Posterior vena cava (tissue), 2 donors: ENCODE results near the gene CTTN. TPM values are rescaled to one million over a fixed set of nuclear protein-coding genes. Genes with fewer than 3 reads are reported as not detected.

ENCODE experiments used
- DNase-seq: peaks from one replicate; pipeline ENCODE4 v3.0.0-alpha.2; 2020; ENCODE audit warnings: low spot score
- intact Hi-C, 2 donors: fragments of 100-400 bp; cut with DNase I; formaldehyde crosslinking; loops; one replicate each; pipeline versions ENCODE4 v1.14.1 to v1.14.2; 2022 to 2023
- total RNA-seq, 2 donors: library from RNA; stranded (reverse); fragmentation: NEBNext Ultra II Directional; extraction: Animal tissue kit (Norgen Biotek cat#: 25700); gene quantifications; one replicate each; pipeline ENCODE4 v1.2.1, GENCODE V29; 2021
- donor health status: DM: yes; HTN: yes; CAD: no.
- donor health status: DM: yes; HTN: yes; CAD: no.

CTTN gene
- total RNA-seq, 2 donors from 2014 or later: 192 to 195 TPM

DNA sequence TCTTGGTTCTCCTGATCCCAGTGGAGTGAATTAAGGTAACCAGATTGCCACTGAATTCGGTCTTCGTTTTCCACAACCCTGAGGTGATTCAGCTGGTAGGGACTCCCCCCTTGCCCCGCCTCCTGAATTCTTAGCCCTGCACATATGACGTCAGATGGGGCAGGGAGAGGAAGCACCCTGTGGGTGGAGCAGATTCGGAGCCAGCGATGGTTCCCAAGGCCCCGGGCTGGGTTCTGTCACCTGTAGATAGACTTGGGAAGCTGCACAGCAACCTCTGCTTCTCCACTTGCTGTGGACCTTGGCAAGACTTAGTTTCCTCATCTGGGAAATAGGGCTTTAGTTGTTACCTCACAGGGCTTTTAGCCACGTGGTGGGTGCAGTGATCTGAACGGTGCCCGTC, 67.8 kb downstream of the CTTN start:
- intact Hi-C loops: loop anchor here in 1 of 2 donors (5.0 kb wide), 1 partner anchor 291 kb away; no protein-coding TSS in a partner anchor
- peak; percentile 53 for DNase-seq

DNA sequence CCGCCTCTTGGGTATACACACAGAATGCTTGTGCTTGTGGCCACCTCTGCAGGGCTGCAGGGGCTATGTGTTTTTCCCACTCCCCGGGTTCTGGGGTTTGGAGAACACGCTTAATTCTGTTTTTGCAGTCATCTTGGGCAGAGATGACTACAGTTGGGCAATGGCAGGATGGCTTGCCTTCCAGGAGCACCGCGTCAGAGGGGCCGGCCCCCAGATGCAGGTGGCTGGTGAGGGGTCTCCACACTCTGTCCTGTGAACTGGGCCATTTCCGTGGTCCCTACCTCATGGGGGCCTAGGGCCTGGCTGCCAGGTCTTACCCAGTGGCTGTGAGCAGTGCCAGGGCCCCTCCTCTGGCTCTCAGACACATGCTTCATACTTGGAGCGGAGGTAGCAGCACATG, 68.3 kb downstream of the CTTN start:
- peak; percentile 53 for DNase-seq
- intact Hi-C loops: loop anchor here in 1 of 2 donors (5.0 kb wide), 1 partner anchor 291 kb away; no protein-coding TSS in a partner anchor

DNA sequence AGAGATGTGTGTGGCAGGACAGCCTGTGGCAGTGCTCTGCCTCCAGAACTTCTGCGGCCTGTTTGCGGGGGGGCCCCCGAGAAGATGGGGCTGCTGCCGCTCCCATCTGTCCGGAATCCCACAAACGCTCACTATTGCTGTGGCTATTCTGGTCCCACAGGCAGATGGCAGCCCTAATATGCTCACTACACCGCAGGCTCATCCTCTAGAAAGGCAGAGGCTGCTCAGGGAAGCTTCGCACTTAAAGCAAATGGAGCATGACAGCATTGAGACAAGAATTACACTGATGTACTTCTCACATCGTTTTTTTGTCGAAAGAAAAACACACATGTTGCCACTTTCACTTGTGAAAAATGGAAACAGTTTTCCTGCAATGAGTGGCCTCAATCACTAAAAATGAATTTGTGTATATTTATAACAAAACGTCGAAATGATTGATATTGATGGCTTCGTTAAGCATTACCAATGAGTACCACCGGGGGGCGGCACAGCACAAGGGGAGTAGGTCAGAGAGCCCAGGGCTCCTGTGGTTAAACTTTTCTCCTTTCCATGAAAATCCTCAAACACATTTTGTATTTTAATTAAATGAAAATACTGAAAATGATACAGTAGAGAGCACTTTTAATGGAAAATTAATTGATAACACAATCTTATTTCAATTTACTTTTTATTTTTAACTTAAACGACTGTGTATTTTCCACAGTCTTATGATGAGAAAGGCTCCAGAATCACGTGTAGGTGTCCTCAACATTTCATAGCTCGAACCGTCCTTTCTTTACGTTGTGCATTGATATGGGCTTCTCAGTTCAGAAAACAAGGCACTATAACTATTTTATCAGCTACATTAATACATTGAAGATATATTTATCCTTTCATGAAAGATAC, 69.1 kb downstream of the CTTN start:
- DNase-seq: peak; percentile 82
- intact Hi-C loops: loop anchor here in 1 of 2 donors (5.0 kb wide), 1 partner anchor 290 kb away; no protein-coding TSS in a partner anchor

GRCh38 chr11:70468256-70469195, 70.2 kb downstream of the CTTN start:
- no peak for DNase-seq

DNA sequence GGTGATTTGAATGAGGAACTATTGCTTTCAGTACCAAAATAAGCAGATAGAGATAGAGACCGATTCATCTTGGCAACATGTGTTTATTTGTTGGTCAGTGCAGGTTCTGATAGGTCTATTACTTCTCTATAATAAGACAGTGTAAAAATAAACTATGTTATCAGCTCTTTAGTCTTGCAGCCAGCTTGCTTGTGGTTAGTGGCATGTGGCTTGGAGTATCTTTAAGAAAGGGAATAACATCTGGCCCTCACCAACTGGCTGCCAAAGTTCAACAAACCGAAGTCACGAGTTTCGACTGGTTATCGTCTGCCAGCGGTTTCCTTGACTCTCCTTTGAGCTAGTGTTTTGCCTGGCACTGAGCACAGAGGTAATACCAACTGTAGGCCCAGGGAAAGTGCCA, 71.8 kb downstream of the CTTN start:
- intact Hi-C loops: no loop called here
- no peak for DNase-seq

More at GRCh38 chr11:70468256-70469195, 70.2 kb downstream of the CTTN start:
- intact Hi-C loops: loop anchor here in 1 of 2 donors (5.0 kb wide), 1 partner anchor 289 kb away; no protein-coding TSS in a partner anchor

- DNase-seq: no peak
Observed at GRCh38 chr11:70471254-70471653, 72.9 kb downstream of the CTTN start.

DNA sequence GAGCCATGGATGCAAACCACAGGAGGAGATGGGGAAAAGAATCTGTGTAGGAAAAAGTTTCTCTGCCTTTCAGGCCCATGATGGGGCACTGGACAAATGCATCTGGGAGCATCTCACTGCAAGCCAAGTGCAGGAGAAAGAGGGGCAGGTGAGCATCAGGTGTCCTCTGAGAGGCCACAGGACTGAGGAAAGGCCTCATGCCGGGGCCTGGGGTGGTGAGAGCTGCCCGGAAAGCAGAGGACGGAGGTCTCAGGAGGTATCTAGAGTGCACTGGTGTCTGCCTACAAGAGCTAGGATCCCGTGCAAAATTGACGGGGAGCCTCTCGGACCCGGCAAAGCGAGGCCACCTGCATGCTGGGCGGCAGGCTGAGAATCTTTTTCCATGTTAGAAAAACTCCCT, 73.9 kb downstream of the CTTN start:
- intact Hi-C loops: no loop called here
- peak; percentile 45 for DNase-seq

More at GRCh38 chr11:70471254-70471653, 72.9 kb downstream of the CTTN start:
- intact Hi-C loops: no loop called here

GRCh38 chr11:70473186-70473872, 75.0 kb downstream of the CTTN start:
- DNase-seq: peak; percentile 52
- intact Hi-C loops: no loop called here

DNA sequence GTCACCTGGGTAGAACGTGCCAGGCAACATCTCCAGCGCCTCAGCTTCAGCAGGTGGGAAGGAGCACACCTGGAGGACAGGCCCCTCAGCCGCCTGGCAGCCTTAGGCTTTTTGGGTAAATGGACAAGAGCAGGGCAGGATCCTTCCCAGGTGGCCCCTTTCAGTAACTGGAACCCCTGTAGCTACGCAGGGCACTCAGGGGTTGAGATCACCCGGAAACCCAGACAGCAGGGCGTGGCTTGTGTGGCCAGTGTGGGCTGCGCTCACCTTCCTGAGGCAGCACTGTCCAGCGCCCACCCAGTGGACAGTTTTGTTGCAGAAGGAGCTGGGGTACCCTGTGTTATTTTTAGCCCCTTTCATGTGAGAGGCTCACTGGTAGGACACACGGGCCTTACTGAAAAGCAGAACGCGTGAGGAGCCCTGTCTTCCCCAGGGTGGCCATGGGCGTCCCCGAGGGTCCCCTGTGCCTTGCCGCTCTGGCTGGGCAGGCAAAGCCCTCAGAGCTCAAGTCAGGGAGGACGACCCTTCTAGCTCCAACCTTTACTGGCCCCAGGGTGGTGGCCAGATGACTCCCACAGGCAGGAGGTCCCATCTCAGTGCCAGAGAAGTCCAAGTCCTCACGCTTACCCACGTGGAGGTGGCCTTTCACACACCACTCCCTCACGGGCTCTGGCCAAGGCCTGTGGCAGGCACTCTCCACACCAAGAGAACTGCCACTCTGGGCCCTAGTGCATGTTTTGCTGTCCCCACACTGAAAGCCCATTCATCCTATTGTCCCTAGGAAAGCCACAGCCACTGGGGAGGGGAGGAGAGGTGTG, 75.8 kb downstream of the CTTN start:
- intact Hi-C loops: no loop called here

GRCh38 chr11:70474710-70475109, 76.4 kb downstream of the CTTN start:
- intact Hi-C loops: no loop called here
- DNase-seq: peak; percentile 43

More for the DNA sequence above, 75.8 kb downstream of the CTTN start:
- peak; percentile 68 for DNase-seq

DNA sequence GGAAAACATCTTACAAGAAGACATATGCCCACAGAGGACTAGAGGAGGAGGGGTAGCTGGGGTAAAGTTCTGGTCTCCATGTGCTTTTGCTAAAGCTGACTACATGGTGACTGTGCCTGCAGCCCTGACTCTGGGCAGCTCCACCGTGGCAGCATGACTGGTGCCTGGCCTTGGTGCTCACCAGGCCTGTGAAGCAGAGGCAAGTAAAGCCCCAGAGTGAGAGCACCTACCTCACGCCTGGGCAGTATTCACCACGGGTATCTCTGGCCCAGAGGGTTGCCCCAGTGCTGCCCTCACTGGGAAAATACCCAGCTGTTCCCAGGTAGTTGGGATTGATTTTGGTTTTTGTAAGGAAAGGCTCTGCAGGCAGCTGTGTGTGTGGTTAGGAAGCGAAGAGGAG, 78.3 kb downstream of the CTTN start:
- intact Hi-C loops: no loop called here
- DNase-seq: peak; percentile 19

DNA sequence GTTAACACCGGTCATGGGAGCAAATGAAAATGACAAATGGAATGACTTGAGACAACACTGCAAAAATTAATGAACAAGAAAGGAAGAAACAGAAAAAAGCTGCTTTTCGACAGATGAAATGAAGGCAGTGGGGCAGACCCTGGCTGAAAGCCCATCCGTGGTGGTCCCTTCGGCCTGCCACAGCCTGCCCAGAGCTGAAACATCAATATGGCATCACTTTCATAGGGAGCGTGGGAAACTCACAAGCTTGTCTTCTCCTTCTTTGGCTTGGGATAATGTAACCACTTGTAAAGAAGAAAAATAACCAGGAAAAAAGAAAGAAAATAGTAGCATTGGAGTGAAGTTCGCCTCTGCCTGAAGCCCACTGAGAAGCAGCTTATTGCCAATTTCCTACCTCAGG, 78.8 kb downstream of the CTTN start:
- intact Hi-C loops: no loop called here
- DNase-seq: peak; percentile 42

- intact Hi-C loops: loop anchor here in 1 of 2 donors (1.0 kb wide), 1 partner anchor 284 kb away; no protein-coding TSS in a partner anchor
- peak; percentile 48 for DNase-seq
Observed at GRCh38 chr11:70477609-70478008, 79.3 kb downstream of the CTTN start.

GRCh38 chr11:70478166-70478890, 80.0 kb downstream of the CTTN start:
- intact Hi-C loops: loop anchor here in 1 of 2 donors (1.0 kb wide), 1 partner anchor 283 kb away; no protein-coding TSS in a partner anchor
- peak; percentile 70 for DNase-seq

DNA sequence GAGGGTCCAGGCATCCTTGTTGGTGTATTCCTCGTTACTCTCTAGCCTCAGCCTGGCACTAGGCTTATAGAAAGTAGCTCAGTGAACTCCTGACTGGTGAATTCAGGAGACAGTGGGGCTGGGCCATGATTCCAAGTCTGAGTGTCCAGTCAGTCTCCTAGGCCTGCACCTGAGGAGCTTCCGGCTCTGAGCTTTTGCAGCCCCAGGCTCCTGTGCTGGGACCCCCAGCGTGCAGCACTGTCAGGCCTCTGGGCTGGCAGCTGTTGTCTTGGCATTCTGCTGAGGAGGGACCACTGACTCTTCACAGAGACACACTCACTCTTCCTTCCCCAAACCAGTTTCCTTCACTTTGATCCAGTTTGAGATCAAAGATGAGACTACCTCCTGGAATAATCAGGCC, 82.4 kb downstream of the CTTN start:
- intact Hi-C loops: no loop called here

DNA sequence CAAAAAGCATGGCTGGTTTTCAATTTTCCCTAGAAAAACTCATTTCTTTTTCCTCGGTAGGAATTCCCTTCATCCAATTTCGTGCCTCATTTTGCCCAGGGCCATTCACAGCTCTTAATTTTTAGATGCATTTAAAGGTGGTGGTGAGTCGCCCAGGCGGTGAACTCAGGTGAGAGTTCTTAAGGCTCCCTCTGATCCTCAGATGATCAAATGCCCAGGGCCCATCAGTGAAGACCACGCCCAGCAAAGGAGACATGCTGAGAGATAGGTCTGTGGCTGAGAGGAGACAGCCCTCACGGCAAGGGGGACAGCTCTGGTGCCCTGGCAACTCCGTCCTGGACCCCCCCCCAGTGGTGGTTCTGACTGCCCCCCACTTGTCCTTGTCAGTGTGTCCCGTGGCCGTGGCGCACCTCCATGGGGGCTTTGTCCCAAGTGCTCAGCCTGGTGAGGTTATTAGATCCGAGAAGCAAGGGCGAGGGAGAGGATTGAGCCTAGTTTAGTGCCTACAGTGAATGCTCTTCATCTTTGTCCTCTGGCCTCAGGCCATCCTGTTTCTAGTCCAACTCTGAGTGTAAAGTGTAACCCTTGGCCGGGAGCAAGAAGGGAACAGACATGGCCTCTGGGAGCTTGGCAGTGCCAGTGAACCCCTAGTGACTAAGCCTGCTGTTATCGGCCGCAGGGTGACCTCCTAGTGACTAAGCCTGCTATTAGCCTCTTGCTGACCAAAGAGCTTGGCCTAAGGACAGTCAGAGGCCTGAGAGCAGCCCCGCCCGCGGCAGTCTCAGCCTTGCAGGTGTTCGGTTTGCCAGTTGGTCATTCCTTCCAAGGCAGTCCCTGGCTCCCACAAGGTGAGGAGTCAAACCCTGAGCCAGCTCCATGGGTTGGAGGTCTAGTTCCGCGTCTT, 83.5 kb downstream of the CTTN start:
- intact Hi-C loops: no loop called here
- DNase-seq: peak; percentile 78

More for the DNA sequence above, 82.4 kb downstream of the CTTN start:
- DNase-seq: peak; percentile 72
